K562 (cell line): ENCODE results near the gene FAM110D. TPM values are rescaled to one million over a fixed set of nuclear protein-coding genes. Genes with fewer than 3 reads are reported as not detected.

Source experiments
- E2F6 ChIP-seq, 2 experiments: IDR thresholded peaks; 2 replicates each; pipeline ENCODE4 v1.6.1; 2011; ENCODE audit warnings: borderline replicate concordance in 1 of 2, control low read depth in 1 of 2, low read depth in 1 of 2, low read length in 1 of 2, mild to moderate bottlenecking in 1 of 2, mixed read lengths in 1 of 2, moderate library complexity in 1 of 2; ENCODE audit not compliant: insufficient read depth in 1 of 2, insufficient read length in 1 of 2, poor library complexity in 1 of 2, severe bottlenecking in 1 of 2; ENCODE audit errors: extremely low read depth in 1 of 2
- EGR1 ChIP-seq: fragments of 450-650 bp; conservative IDR thresholded peaks from 2 replicates; pipeline ENCODE4 v1.6.1; 2017; ENCODE audit warnings: mild to moderate bottlenecking
- ERF ChIP-seq: fragments of 450-650 bp; formaldehyde crosslinking; IDR thresholded peaks from 2 replicates; pipeline ENCODE4 v1.4.0; 2020; ENCODE audit warnings: mild to moderate bottlenecking, mixed read lengths
- FOXM1 ChIP-seq, 2 experiments: fragments of 450-650 bp in 1 of 2; sonication (generic) in 1 of 2; formaldehyde crosslinking in 1 of 2; IDR thresholded peaks; 2 replicates each; pipeline versions ENCODE4 v1.6.1 to v1.9.0; 2017 to 2022; ENCODE audit warnings: low read depth in 2 of 2, mild to moderate bottlenecking in 2 of 2, missing genetic modification reagents in 1 of 2, moderate library complexity in 1 of 2
- FUS ChIP-seq: fragments of 200-400 bp; formaldehyde crosslinking; optimal IDR thresholded peaks from 2 replicates; pipeline ENCODE3; 2017; ENCODE audit warnings: low read depth, low read length
- HDAC6 ChIP-seq: IDR thresholded peaks from 2 replicates; pipeline ENCODE4 v1.6.1; 2012; ENCODE audit warnings: low read depth, mild to moderate bottlenecking, control low read depth, inconsistent platforms, low read length, moderate library complexity
- HMGN3 ChIP-seq: IDR thresholded peaks from 2 replicates; pipeline ENCODE4 v1.6.1; 2011; ENCODE audit warnings: borderline replicate concordance, low read depth, mild to moderate bottlenecking, mixed read lengths, low read length; ENCODE audit not compliant: insufficient read length; ENCODE audit errors: extremely low read depth
- KDM4B ChIP-seq, 2 experiments: fragments of 450-650 bp in 1 of 2; sonication (generic) in 1 of 2; IDR thresholded peaks; 2 replicates each; pipeline ENCODE4 v1.6.1; 2016 to 2017; ENCODE audit warnings: borderline replicate concordance in 2 of 2, antibody characterized with exemption in 1 of 2, low read depth in 1 of 2, mild to moderate bottlenecking in 1 of 2
- KLF16 ChIP-seq: IDR thresholded peaks from 2 replicates; pipeline ENCODE4 v1.6.1; 2016; ENCODE audit warnings: antibody characterized with exemption
- LARP7 ChIP-seq: fragments of 450-650 bp; IDR thresholded peaks from 2 replicates; pipeline ENCODE4 v1.6.1; 2016
- MAZ ChIP-seq, 2 experiments: fragments of 450-650 bp in 1 of 2; sonication (generic) in 1 of 2; formaldehyde crosslinking; IDR thresholded peaks in 1 of 2; conservative IDR thresholded peaks in 1 of 2; 2 replicates each; pipeline versions ENCODE4 v1.4.0 to v1.5.0; 2020; ENCODE audit warnings: mild to moderate bottlenecking in 1 of 2, missing genetic modification reagents in 1 of 2
- NELFE ChIP-seq: IDR thresholded peaks from 2 replicates; pipeline ENCODE4 v1.6.1; 2011; ENCODE audit warnings: mild to moderate bottlenecking; ENCODE audit not compliant: insufficient read depth, insufficient read length
- NR3C1 ChIP-seq: sonication (generic); formaldehyde crosslinking; IDR thresholded peaks from 2 replicates; pipeline ENCODE4 v1.8.1; 2022; ENCODE audit warnings: missing genetic modification reagents
- POLR2A ChIP-seq: fragments of 450-650 bp; conservative IDR thresholded peaks from 2 replicates; pipeline ENCODE4 v1.6.1; 2016
- POLR2B ChIP-seq: fragments of 450-650 bp; IDR thresholded peaks from 2 replicates; pipeline ENCODE4 v1.6.1; 2018; ENCODE audit warnings: low read depth; ENCODE audit not compliant: partially characterized antibody
- PRPF4 ChIP-seq: fragments of 200-400 bp; formaldehyde crosslinking; IDR thresholded peaks from one replicate; pipeline ENCODE4 v1.6.1; 2017; ENCODE audit warnings: low read length, low read depth, mild to moderate bottlenecking; ENCODE audit not compliant: insufficient read depth, poor library complexity, severe bottlenecking
- PTRF ChIP-seq: fragments of 450-650 bp; IDR thresholded peaks from 2 replicates; pipeline ENCODE4 v1.6.1; 2016; ENCODE audit warnings: mild to moderate bottlenecking, missing genetic modification characterization, missing compliant biosample characterization
- RBM14 ChIP-seq: fragments of 200-400 bp; formaldehyde crosslinking; IDR thresholded peaks from 2 replicates; pipeline ENCODE4 v1.6.1; 2018; ENCODE audit warnings: low read depth, mild to moderate bottlenecking, low read length, moderate library complexity, borderline replicate concordance; ENCODE audit not compliant: insufficient read depth
- SAFB ChIP-seq: fragments of 200-400 bp; formaldehyde crosslinking; IDR thresholded peaks from 2 replicates; pipeline ENCODE4 v1.6.1; 2017; ENCODE audit warnings: low read depth, low read length, borderline replicate concordance
- SMC3 ChIP-seq: conservative IDR thresholded peaks from 2 replicates; pipeline ENCODE4 v1.6.1; 2011; ENCODE audit warnings: low read depth, low read length, improper control_type of control experiment; ENCODE audit not compliant: insufficient read depth
- SNIP1 ChIP-seq: fragments of 450-650 bp; IDR thresholded peaks from 2 replicates; pipeline ENCODE4 v1.7.1; 2017; ENCODE audit warnings: low read depth, mild to moderate bottlenecking
- TAF9B ChIP-seq: fragments of 450-650 bp; IDR thresholded peaks from 2 replicates; pipeline ENCODE4 v1.6.1; 2018; ENCODE audit warnings: mild to moderate bottlenecking; ENCODE audit not compliant: partially characterized antibody
- ZBTB9 ChIP-seq: fragments of 450-650 bp; formaldehyde crosslinking; IDR thresholded peaks from 2 replicates; pipeline ENCODE4 v1.4.0; 2020; ENCODE audit warnings: mild to moderate bottlenecking, moderate library complexity
- ZNF431 ChIP-seq: sonication (generic); formaldehyde crosslinking; IDR thresholded peaks from 2 replicates; pipeline ENCODE4 v1.8.0; 2022; ENCODE audit warnings: mild to moderate bottlenecking, missing genetic modification reagents
- ZNF561 ChIP-seq: fragments of 450-650 bp; formaldehyde crosslinking; conservative IDR thresholded peaks from 2 replicates; pipeline ENCODE4 v1.4.0; 2020; ENCODE audit warnings: mild to moderate bottlenecking, moderate library complexity
- ZNF644 ChIP-seq: fragments of 200-800 bp; sonication (Bioruptor generic); IDR thresholded peaks from 2 replicates; pipeline ENCODE4 v1.6.1; 2016; ENCODE audit warnings: low read depth, missing genetic modification characterization, missing compliant biosample characterization
- polyA plus RNA-seq, 8 experiments: library from polyadenylated mRNA; depleted of rRNA in 4 of 8; stranded (reverse) in 5 of 8; unstranded in 3 of 8; fragments of >200 nt; fragmentation: Nextera tagmentation in 2 of 8; fragmentation: Illumina TruSeq in 1 of 8; extraction: Ambion mirVana in 2 of 8; extraction: Trizol in 1 of 8; gene quantifications; 2 replicates each; pipeline versions ENCODE4 v1.2.1 to v1.2.3, GENCODE V29; 2011 to 2014; ENCODE audit warnings: inconsistent platforms in 1 of 8, missing spikeins in 1 of 8
- total RNA-seq, 7 experiments: library from RNA; depleted of rRNA in 6 of 7; stranded (reverse); fragments of >200 nt in 6 of 7; fragmentation: Illumina TruSeq in 2 of 7; extraction: Trizol in 2 of 7; gene quantifications; 2 replicates each; pipeline versions ENCODE4 v1.2.1 to v1.2.3, GENCODE V29; 2011 to 2021; ENCODE audit warnings: low replicate concordance in 1 of 7

The FAM110D gene
- total and polyA plus RNA-seq, 9 of the 15 experiments (the other 6 are each of a cell fraction or from before 2014, with no cell fraction given), result 0.04 to 1.1 (median 0.33) TPM

GRCh38 chr1:26110731-26111529 lies 47.9 kb upstream of the FAM110D start (continued):
- TF ChIP-seq FUS, result peak; percentile 81
- peak; percentile 31 to 61 for TF ChIP-seq E2F6 (IDR thresholded peaks at IDR 0.05; ENCODE audit: borderline replicate concordance in 1 of 2, extremely low read depth in 1 of 2, insufficient read depth in 1 of 2, insufficient read length in 1 of 2, low read depth in 1 of 2, low read length in 1 of 2, poor library complexity in 1 of 2, severe bottlenecking in 1 of 2)
- TF ChIP-seq SAFB, result 0 out of 2 replicates have a peak, but pooled peaks have one; percentile 41
- no peak for TF ChIP-seq LARP7
- TF ChIP-seq NR3C1 (CRISPR knock-in tag), result peak; percentile 59; the same call in 1 of the 2 replicates
- TF ChIP-seq EGR1, result peak; percentile 46
- TF ChIP-seq PRPF4, result peak; percentile 36
- peak; percentile 30 for TF ChIP-seq TAF9B
- 0 out of 2 replicates have a peak, but pooled peaks have one; percentile 50 for TF ChIP-seq ERF
- TF ChIP-seq KDM4B (IDR thresholded peaks at IDR 0.05; ENCODE audit: borderline replicate concordance in 2 of 2, low read depth in 1 of 2), result peak in 1 of 2 experiments; percentile 71; a peak in 1 of 4 replicates
- peak; percentile 62; the same call in 1 of the 2 replicates for TF ChIP-seq ZNF431 (CRISPR knock-in tag)
- no peak for TF ChIP-seq RBM14
- peak; percentile 56 for TF ChIP-seq HMGN3
- no peak for TF ChIP-seq HDAC6
- peak; percentile 84 for TF ChIP-seq POLR2B
- TF ChIP-seq KLF16, result no peak
- TF ChIP-seq POLR2A, result peak; percentile 87
- peak; percentile 58 to 63; a peak in 3 of 4 replicates for TF ChIP-seq MAZ (CRISPR knock-in tag; conservative IDR thresholded peaks at IDR 0.05 in 1 of 2, IDR thresholded peaks at IDR 0.05 in 1 of 2)
- TF ChIP-seq ZBTB9 (CRISPR knock-in tag), result 0 out of 2 replicates have a peak, but pooled peaks have one; percentile 75
- TF ChIP-seq PTRF (tag), result no peak
- no peak; the same call in 1 of the 2 replicates for TF ChIP-seq ZNF644 (tag)
- 0 out of 2 replicates have a peak, but pooled peaks have one; percentile 33 for TF ChIP-seq SNIP1
- TF ChIP-seq FOXM1 (IDR thresholded peaks at IDR 0.05; ENCODE audit: low read depth), result no peak
- 0 out of 2 replicates have a peak, but pooled peaks have one; percentile 17 for TF ChIP-seq FOXM1 (CRISPR knock-in tag; IDR thresholded peaks at IDR 0.05; ENCODE audit: low read depth)
- no peak for TF ChIP-seq SMC3
- TF ChIP-seq NELFE, result no peak
- TF ChIP-seq ZNF561 (CRISPR knock-in tag), result no peak
